HG03045 (cell line): ENCODE data around the gene DNAJC7.

Experiments used
- ATAC-seq: cut with Tn5 transposase; IDR thresholded peaks from one replicate; pipeline ENCODE4 v1.9.1; 2021; ENCODE audit warnings: mild to moderate bottlenecking, moderate library complexity; ENCODE audit not compliant: unreplicated experiment

The DNAJC7 gene

GRCh38 chr17:41930009-41930832, 87.0 kb downstream of the DNAJC7 start, which contains the start of gene ODAD4:
TSS of gene ODAD4 (plus strand) at chr17:41930617. CDS start at chr17:41930724, 107 bp downstream.
- ATAC-seq: peak; percentile 97

- no peak for ATAC-seq
Measured at GRCh38 chr17:41928693-41929251, 88.5 kb downstream of the DNAJC7 start.
